GM12891 (cell line): ENCODE results near the gene FGF11.

Experiments used
- PAX5 ChIP-seq: IDR thresholded peaks from 2 replicates; pipeline ENCODE4 v1.6.1; 2011; ENCODE audit warnings: low read length, moderate library complexity, mild to moderate bottlenecking; ENCODE audit not compliant: insufficient read depth, severe bottlenecking
- POLR2A ChIP-seq: IDR thresholded peaks from 2 replicates; pipeline ENCODE4 v1.6.1; 2011; ENCODE audit warnings: low read depth, low read length, control low read depth
- POLR2AphosphoS5 ChIP-seq: IDR thresholded peaks from 2 replicates; pipeline ENCODE4 v1.6.1; 2011; ENCODE audit warnings: low read depth, low read length, control low read depth
- POU2F2 ChIP-seq: IDR thresholded peaks from 2 replicates; pipeline ENCODE4 v1.6.1; 2011; ENCODE audit warnings: low read depth, mild to moderate bottlenecking, control low read depth, low read length, moderate library complexity
- SPI1 ChIP-seq: IDR thresholded peaks from 2 replicates; pipeline ENCODE4 v1.6.1; 2011; ENCODE audit warnings: low read depth, low read length, control low read depth
- TAF1 ChIP-seq: IDR thresholded peaks from 2 replicates; pipeline ENCODE4 v1.6.1; 2011; ENCODE audit warnings: low read depth, low read length, control low read depth

DNA sequence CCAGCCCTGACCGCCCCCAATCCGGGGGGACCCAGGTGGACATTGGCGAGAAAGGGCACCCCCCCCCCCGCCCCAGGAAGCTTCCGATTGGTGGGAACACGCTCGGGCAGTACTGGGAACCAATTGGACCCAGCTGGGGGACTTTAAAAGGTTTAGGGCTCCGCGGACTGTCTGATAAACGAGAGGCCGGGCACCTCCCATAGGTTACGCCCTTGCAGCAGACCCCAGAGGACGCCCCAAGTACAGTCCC is 35.7 kb upstream of the FGF11 start:
- TF ChIP-seq POLR2A: no peak
- no peak for TF ChIP-seq POLR2AphosphoS5
- no peak for TF ChIP-seq SPI1
- no peak for TF ChIP-seq TAF1
- no peak for TF ChIP-seq PAX5
- no peak for TF ChIP-seq POU2F2
